ENCODE data around the gene APCDD1.

Gene APCDD1

DNA sequence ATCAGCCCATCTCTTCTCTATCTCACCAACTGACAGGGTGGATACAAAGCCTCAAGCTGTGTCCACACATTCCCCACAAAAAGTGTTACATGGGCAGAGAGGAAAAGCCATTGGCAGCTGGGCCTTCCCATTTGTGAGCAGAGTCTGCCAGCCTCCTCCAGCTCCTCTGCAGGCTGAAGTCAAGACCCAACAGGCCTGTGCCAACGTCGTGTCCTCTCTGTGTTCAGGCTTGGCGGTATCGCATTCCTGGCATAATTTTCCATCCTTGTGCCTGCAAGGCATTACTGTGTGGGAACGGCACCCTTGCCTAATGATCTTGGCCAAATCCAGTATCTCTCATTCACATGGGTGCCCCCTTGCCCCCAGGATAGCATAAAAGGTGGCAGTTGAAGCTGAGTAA, 41.5 kb upstream of the APCDD1 start:
- DNase-seq (ENCODE audit: low read depth), result peak; percentile 98
- TF ChIP-seq, protein P1, sequence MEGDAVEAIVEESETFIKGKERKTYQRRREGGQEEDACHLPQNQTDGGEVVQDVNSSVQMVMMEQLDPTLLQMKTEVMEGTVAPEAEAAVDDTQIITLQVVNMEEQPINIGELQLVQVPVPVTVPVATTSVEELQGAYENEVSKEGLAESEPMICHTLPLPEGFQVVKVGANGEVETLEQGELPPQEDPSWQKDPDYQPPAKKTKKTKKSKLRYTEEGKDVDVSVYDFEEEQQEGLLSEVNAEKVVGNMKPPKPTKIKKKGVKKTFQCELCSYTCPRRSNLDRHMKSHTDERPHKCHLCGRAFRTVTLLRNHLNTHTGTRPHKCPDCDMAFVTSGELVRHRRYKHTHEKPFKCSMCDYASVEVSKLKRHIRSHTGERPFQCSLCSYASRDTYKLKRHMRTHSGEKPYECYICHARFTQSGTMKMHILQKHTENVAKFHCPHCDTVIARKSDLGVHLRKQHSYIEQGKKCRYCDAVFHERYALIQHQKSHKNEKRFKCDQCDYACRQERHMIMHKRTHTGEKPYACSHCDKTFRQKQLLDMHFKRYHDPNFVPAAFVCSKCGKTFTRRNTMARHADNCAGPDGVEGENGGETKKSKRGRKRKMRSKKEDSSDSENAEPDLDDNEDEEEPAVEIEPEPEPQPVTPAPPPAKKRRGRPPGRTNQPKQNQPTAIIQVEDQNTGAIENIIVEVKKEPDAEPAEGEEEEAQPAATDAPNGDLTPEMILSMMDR (IDR thresholded peaks at IDR 0.05; ENCODE audit: insufficient read depth, low read depth, low read length, missing control alignments), result no peak
- no peak overlapping the region for H3K4me3 ChIP-seq (ENCODE audit: low read length)

DNA sequence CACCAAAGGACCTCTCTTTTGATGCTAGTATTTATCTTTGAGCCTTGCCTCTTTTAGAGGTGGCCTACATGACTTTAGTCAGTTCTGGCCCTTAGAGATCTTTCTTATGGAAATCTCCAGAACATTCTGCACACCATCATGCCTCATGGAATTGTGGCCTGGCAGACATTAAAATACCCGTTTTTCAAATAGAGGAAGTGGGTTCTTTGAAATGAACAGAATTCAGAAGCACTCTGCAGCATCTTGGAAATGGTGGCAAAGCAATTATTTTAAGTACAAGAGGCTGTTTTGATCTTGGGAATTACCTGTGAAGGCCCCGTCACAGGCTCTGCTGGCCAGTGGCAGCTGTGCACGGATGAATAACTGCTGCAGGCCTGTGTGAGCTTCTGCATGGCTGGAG, 40.7 kb upstream of the APCDD1 start:
- DNase-seq (ENCODE audit: low read depth), result no peak
- no peak overlapping the region for H3K4me3 ChIP-seq (ENCODE audit: low read length)
- TF ChIP-seq, protein P1 (IDR thresholded peaks at IDR 0.05; ENCODE audit: insufficient read depth, low read depth, low read length, missing control alignments), result no peak

GRCh38 chr18:10414293-10414842, 40.1 kb upstream of the APCDD1 start:
- no peak for DNase-seq (ENCODE audit: low read depth)
- no peak overlapping the region for H3K4me3 ChIP-seq (ENCODE audit: low read length)
- TF ChIP-seq, protein P1 (IDR thresholded peaks at IDR 0.05; ENCODE audit: insufficient read depth, low read depth, low read length, missing control alignments), result no peak

GRCh38 chr18:10416065-10416464, 38.4 kb upstream of the APCDD1 start:
- no peak for DNase-seq (ENCODE audit: low read depth)
- TF ChIP-seq, protein P1 (IDR thresholded peaks at IDR 0.05; ENCODE audit: insufficient read depth, low read depth, low read length, missing control alignments), result no peak
- no peak overlapping the region for H3K4me3 ChIP-seq (ENCODE audit: low read length)

DNA sequence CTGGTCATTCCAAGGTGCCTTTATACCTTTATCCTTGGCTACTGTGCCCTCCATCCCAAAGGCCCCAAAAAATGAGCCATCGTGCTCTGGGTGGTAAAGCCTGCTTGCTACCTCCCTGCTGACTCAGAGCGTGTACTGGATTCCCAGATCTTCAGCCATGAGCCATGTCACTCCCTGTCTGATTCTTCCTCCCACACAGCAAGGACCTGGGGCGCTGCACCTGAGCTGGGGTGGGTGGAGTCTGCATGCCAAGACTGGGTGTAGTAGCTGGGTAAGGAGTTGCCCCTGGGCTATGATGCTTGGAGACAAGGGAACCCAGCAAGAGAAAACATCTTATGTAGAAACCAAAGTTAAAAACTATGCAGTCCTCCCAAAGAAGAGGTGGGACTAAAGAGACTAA, 37.2 kb upstream of the APCDD1 start:
- H3K4me3 ChIP-seq (ENCODE audit: low read length), result no peak overlapping the region
- TF ChIP-seq, protein P1 (IDR thresholded peaks at IDR 0.05; ENCODE audit: insufficient read depth, low read depth, low read length, missing control alignments), result no peak
- DNase-seq (ENCODE audit: low read depth), result peak; percentile 100

DNA sequence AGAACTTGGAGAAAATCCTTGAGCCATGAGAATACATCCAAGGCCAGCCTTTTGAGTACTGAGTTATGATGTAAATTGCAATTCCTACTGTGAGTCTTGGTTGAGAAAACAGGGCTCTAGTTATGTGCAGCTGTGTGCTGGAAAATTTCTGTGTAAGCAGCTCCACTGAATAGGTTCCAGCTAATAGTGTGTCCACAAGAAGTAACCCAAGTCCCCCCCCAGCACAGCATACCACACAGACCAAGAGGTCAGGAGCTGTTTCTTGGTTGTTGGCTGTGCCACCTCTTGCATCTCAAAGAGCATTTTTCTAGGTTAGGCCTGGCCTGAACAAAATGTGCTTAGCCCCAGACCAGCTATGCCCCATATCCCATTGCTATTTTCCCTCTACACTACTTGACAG, 36.8 kb upstream of the APCDD1 start:
- no peak overlapping the region for H3K4me3 ChIP-seq (ENCODE audit: low read length)
- DNase-seq (ENCODE audit: low read depth), result no peak
- TF ChIP-seq, protein P1 (IDR thresholded peaks at IDR 0.05; ENCODE audit: insufficient read depth, low read depth, low read length, missing control alignments), result no peak

GRCh38 chr18:10418836-10419235, 35.6 kb upstream of the APCDD1 start:
- no peak for DNase-seq (ENCODE audit: low read depth)
- TF ChIP-seq, protein P1 (IDR thresholded peaks at IDR 0.05; ENCODE audit: insufficient read depth, low read depth, low read length, missing control alignments), result no peak
- no peak overlapping the region for H3K4me3 ChIP-seq (ENCODE audit: low read length)
